NB4 (cell line): ENCODE results near the gene LEP.

Source experiments
- CTCF ChIP-seq: IDR thresholded peaks from one replicate; pipeline ENCODE4 v1.5.1; 2012; ENCODE audit warnings: low read depth, low read length
- MAX ChIP-seq: IDR thresholded peaks from 2 replicates; pipeline ENCODE4 v1.6.1; 2011; ENCODE audit warnings: low read depth, low read length
- POLR2A ChIP-seq: IDR thresholded peaks from 2 replicates; pipeline ENCODE4 v1.6.1; 2011; ENCODE audit warnings: mild to moderate bottlenecking; ENCODE audit not compliant: insufficient read length; ENCODE audit errors: extremely low read depth

- TF ChIP-seq POLR2A (no peak), CTCF (no peak), MAX (no peak)
These were observed 26.5 kb downstream of the LEP start for GRCh38 chr7:128267595-128267924.
